ENCODE measurements around the gene PIM3.

Gene PIM3

DNA sequence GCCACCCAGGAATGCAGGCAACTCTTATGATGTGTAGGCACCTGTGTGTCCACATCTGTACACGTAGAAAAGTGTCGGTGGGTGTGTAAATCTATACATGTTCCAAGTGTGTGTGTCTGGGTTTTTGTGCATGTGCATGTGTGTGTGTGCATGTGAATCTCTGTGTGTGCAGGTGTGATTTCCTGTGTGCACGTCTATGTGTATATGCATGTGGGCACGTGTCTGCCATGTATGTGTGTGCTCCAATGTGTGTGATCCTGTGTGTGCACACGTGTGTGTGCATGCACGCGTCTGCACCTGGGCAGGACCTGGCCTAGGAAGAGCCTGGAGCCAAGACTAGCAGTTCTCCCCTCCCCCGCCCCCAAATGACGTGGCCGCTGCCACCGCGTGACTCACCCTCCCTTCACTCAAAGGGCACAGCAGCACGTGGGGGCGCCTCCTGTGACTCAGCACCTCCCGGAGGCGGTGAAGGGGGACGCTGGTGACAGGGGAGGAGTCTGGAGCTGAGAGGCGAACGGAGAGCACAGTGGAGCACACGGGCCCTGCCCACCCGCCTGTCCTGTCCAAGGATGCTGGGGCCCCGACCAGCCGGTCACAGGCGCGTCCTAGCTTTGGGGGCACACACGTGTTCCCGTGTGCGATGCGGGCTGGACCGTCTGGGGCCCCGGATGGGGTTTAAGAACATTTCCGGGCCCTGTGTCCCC, 10.1 kb downstream of the PIM3 start:
- DNase-seq, result peak; percentile 97 to 99
- H3K27ac ChIP-seq, result peak overlapping the region; percentile 88 to 89
- H3K9me3 ChIP-seq, result no peaks in the 10 kb centered on the region
- H3K4me3 ChIP-seq, result peak overlapping the region; percentile 57 to 71
- TF ChIP-seq CTCF (IDR thresholded peaks at IDR 0.05), result peak in 1 of 2 experiments; percentile 13
- no peaks in the 10 kb centered on the region for H3K27me3 ChIP-seq
- H3K36me3 ChIP-seq, result no peaks in the 10 kb centered on the region
- intact Hi-C loops (cut with DNase I; ENCODE audit: low total_unique reads), result loop anchor here (5.0 kb wide), 1 partner anchor 38 kb away; no protein-coding TSS in a partner anchor
- peaks cover 7 to 49% (median 35%) of the 10 kb centered on the region in 4 donors for H3K4me1 ChIP-seq

- no peak for TF ChIP-seq CTCF (IDR thresholded peaks at IDR 0.05)
- peak; percentile 76 to 92 for DNase-seq
- no peaks in the 10 kb centered on the region for H3K9me3 ChIP-seq
- intact Hi-C loops (cut with DNase I; ENCODE audit: low total_unique reads), result loop anchor here (5.0 kb wide), 1 partner anchor 39 kb away; no protein-coding TSS in a partner anchor
- H3K27ac ChIP-seq, result peak overlapping the region; percentile 88 to 89
- H3K36me3 ChIP-seq, result no peaks in the 10 kb centered on the region
- peak overlapping the region; percentile 57 to 71 for H3K4me3 ChIP-seq
- no peaks in the 10 kb centered on the region for H3K27me3 ChIP-seq
- peaks cover 7 to 41% (median 31%) of the 10 kb centered on the region in 4 donors for H3K4me1 ChIP-seq
Measured at GRCh38 chr22:49971232-49972162, 10.9 kb downstream of the PIM3 start.

DNA sequence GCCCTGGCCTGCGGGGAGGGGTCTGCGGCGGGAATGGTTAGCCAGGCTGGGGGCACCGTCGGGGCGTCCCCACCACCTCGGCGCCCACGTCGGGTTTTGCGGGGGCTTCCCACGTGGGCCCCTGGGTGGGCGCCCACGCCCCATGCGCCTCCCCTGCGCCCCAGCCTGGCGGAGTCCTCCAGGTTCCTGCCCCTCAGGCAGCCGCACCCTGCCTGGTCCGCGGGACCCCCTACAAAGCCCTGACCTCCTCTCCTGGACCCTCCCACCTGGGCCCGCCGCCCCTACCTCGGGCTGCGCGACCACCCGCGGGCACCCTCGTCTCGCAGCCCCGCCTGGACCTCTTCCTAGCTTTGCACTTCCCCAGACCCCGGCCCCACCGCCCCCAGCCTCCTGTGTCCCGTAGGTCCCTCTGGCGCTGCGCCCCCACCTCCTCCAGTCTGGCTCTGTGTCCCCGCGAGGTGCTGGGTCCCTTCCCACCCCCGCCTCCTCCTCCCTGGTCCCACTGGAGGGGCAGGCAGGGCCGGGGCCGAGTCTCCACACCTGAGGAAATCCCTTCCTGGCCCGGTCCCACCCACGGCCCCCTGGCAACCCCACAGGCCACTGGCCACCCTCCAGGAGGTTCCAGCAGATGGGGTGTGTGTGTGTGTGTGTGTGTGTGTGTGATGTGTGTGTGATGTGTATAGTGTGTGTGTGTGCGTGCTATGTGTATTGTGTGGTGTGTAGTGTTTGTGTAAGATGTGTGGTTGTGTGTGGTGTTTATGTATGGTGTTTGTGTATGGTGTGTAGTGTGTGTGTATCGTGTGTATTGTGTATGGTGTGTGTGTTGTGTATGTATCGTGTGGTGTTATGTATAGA, 11.8 kb downstream of the PIM3 start:
- H3K27me3 ChIP-seq, result no peaks in the 10 kb centered on the region
- no peak for TF ChIP-seq CTCF (IDR thresholded peaks at IDR 0.05)
- H3K27ac ChIP-seq, result peak overlapping the region; percentile 88 to 89
- intact Hi-C loops (cut with DNase I; ENCODE audit: low total_unique reads), result loop anchor here (5.0 kb wide), 1 partner anchor 40 kb away; no protein-coding TSS in a partner anchor
- peak overlapping the region; percentile 57 to 71 for H3K4me3 ChIP-seq
- peaks cover 7 to 32% (median 24%) of the 10 kb centered on the region in 4 donors for H3K4me1 ChIP-seq
- H3K9me3 ChIP-seq, result no peaks in the 10 kb centered on the region
- no peaks in the 10 kb centered on the region for H3K36me3 ChIP-seq
- peak; percentile 29 to 71 for DNase-seq

GRCh38 chr22:49973018-49973961, 12.7 kb downstream of the PIM3 start:
- H3K4me3 ChIP-seq, result no peak overlapping the region
- H3K4me1 ChIP-seq, result peaks cover 7 to 26% (median 21%) of the 10 kb centered on the region in 4 donors
- peak; percentile 3 to 13 for DNase-seq
- no peak for TF ChIP-seq CTCF (IDR thresholded peaks at IDR 0.05)
- no peak overlapping the region for H3K27ac ChIP-seq
- H3K36me3 ChIP-seq, result no peaks in the 10 kb centered on the region
- H3K9me3 ChIP-seq, result no peaks in the 10 kb centered on the region
- intact Hi-C loops (cut with DNase I; ENCODE audit: low total_unique reads), result loop anchor here (5.0 kb wide), 1 partner anchor 41 kb away; no protein-coding TSS in a partner anchor
- no peaks in the 10 kb centered on the region for H3K27me3 ChIP-seq
